GM12892 (cell line): Measurements from ENCODE around the gene ADRA2C.

Experiments
- POLR2A ChIP-seq: IDR thresholded peaks from 2 replicates; pipeline ENCODE4 v1.6.1; 2011; ENCODE audit warnings: low read depth, low read length, control low read depth
- POLR2AphosphoS5 ChIP-seq: IDR thresholded peaks from 2 replicates; pipeline ENCODE4 v1.6.1; 2011; ENCODE audit warnings: low read depth, low read length, control low read depth

- TF ChIP-seq POLR2AphosphoS5 (no peak), POLR2A (no peak)
These were observed 17.9 kb upstream of the ADRA2C start for GRCh38 chr4:3748136-3748898.
